Activated naive CD4-positive, alpha-beta T cell treated with anti-CD3 and anti-CD28 coated beads, Interleukin-2, amount 10 ng/mL, durations not matched to agents 7 days and 5 days (primary cell): ENCODE results near the gene TBC1D14.

Experiments used
- CTCF ChIA-PET: fragments of 350-600 bp; sonication (Branson Sonifier 250); formaldehyde crosslinking; loops from one replicate; lab custom pipeline; 2021; ENCODE audit warnings: antibody characterized with exemption; lab: Charles Lee
- DNase-seq: peaks from one replicate; pipeline ENCODE4 v3.0.0-alpha.2; 2020
- H3K27ac Mint-ChIP-seq: one replicate; pipeline ENCODE4 v1.8.0; 2021; ENCODE audit warnings: mild to moderate bottlenecking, moderate library complexity, mixed read lengths
- H3K27me3 Mint-ChIP-seq: one replicate; pipeline ENCODE4 v1.8.0; 2021; ENCODE audit warnings: mild to moderate bottlenecking, mixed read lengths
- H3K36me3 Mint-ChIP-seq: one replicate; pipeline ENCODE4 v1.8.0; 2021; ENCODE audit warnings: mixed read lengths
- H3K4me1 Mint-ChIP-seq: one replicate; pipeline ENCODE4 v1.8.0; 2021; ENCODE audit warnings: mixed read lengths
- H3K4me3 Mint-ChIP-seq: one replicate; pipeline ENCODE4 v1.8.0; 2021; ENCODE audit warnings: mild to moderate bottlenecking, moderate library complexity, mixed read lengths
- H3K9me3 Mint-ChIP-seq: one replicate; pipeline ENCODE4 v1.8.0; 2021; ENCODE audit warnings: mixed read lengths

The TBC1D14 gene

DNA sequence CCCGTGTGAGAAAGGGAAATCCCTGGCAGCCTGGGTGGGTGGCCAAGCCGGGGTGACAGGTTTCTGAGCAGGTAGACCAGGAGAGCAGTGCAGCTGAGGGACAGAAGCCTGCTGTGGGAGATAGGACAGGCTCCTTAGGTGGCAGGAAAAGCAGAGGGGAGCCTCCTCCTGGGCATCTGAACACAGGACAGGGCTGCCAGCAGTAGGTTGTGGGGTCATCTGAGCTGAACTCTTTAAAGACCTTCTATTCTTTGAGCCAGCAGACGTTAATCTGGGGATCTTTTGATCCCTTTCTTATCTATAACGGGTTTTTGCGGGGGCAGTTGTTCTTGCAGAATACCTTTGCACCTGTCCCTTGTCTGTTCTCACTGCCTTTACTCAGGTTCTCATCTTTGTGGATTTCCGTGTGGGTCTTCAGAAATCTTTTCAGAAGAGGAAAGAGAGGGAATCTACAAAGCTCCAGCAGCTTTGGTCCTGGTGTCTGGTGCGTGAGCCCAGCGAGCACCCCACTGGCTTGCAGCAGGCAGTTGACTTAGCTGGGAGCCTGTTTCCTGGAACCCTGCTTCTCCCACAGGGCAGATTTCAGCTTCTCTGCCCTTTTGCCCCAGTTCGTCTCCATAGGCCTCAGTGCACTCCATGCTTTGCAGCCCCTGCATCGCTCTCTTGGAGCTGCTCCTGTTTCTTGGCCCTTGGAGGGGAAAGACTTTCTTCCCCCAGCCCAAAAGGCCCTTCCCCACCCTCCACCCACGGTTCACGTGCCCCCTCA, 97.7 kb downstream of the TBC1D14 start:
- DNase-seq = no peak
- peaks cover 17% of the 10 kb centered on the region for H3K4me1 Mint-ChIP-seq
- H3K27me3 Mint-ChIP-seq = no peaks in the 10 kb centered on the region
- no peaks in the 10 kb centered on the region for H3K9me3 Mint-ChIP-seq
- H3K27ac Mint-ChIP-seq = peak overlapping the region; percentile 63
- no peak overlapping the region for H3K4me3 Mint-ChIP-seq
- CTCF ChIA-PET = interaction anchor here (0.5 to 1.5 kb wide), 2 partner anchors 35 to 158 kb away, joined by 3 read pairs; a partner anchor contains a TSS
- peaks cover 54% of the 10 kb centered on the region for H3K36me3 Mint-ChIP-seq

DNA sequence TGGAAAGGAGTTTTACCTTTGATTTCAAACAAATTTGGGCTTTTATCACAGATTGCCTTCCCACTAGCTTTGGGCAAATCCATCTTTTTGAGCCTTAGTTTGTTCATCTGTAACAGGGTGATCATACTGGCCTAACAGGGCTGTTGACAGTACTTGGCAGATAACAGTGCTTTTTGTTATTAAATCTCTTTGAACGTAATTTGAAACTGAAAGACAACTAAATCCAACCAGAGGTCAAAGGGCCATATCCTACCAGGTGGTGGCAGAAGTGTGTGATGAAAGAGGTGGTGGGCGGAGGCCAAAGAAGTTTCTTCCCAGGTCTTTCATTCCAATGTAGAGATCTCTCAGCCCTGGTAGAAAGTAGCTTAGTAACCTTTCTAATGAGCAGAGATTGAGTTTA, 98.3 kb downstream of the TBC1D14 start:
- Mint-ChIP-seq H3K36me3 (peaks cover 50% of the 10 kb centered on the region), H3K27ac (peak overlapping the region; percentile 28), H3K4me3 (no peak overlapping the region), H3K9me3 (no peaks in the 10 kb centered on the region), H3K27me3 (no peaks in the 10 kb centered on the region), H3K4me1 (peaks cover 19% of the 10 kb centered on the region)
- CTCF ChIA-PET = interaction anchor here (1.5 kb wide), 1 partner anchor 35 kb away, joined by 3 read pairs; a partner anchor contains a TSS
- DNase-seq = no peak

DNA sequence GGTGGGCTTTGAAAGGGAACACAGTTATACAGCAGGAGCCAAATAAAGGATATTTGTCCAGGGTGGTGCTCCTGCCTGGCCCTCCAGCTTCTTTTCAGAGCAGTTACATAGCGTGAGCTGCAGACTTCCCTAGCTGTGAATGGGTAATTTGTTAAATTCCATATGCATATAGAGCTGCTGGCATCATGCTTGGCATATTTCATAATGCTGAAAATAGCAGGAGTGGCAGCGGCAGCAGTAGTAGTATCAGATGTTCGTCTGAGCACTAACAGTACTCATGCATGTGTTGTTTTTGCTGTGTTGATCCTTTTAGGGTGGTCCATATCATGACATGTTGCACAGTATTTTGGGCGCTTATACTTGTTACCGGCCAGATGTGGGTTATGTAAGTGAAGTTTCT, 99.9 kb downstream of the TBC1D14 start:
- Mint-ChIP-seq H3K27ac (no peak overlapping the region), H3K4me1 (peaks cover 28% of the 10 kb centered on the region), H3K9me3 (no peaks in the 10 kb centered on the region), H3K4me3 (no peak overlapping the region), H3K27me3 (no peaks in the 10 kb centered on the region), H3K36me3 (peaks cover 51% of the 10 kb centered on the region)
- no peak for DNase-seq
- CTCF ChIA-PET = interaction anchor here (1.3 to 1.5 kb wide), 2 partner anchors 11 to 17 kb away, joined by 3 to 4 read pairs; no protein-coding TSS in a partner anchor

DNA sequence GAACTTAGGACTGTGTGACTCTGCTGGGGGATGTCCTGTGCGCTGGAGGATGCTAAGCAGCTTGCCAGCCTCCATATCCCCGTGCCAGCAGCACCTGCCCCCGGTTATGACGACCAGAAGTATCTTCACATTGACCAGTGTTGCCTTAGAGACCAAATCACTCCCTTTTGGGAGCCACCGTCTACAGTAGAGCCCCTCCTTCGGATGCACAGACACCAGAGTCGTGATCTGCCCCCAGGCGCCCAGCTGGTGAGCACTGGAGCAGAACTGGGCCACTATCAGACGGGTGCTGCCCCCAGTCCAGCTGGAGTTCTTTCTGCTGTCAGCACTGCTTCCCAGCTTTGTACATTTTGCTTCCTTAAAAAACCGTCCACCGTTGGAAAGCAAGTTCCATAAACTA, 103.5 kb downstream of the TBC1D14 start:
- Mint-ChIP-seq H3K27me3 (no peaks in the 10 kb centered on the region), H3K9me3 (no peaks in the 10 kb centered on the region), H3K36me3 (peaks cover 48% of the 10 kb centered on the region), H3K4me3 (no peak overlapping the region), H3K27ac (no peak overlapping the region), H3K4me1 (peaks cover 14% of the 10 kb centered on the region)
- no peak for DNase-seq
- CTCF ChIA-PET = no interaction called here

DNA sequence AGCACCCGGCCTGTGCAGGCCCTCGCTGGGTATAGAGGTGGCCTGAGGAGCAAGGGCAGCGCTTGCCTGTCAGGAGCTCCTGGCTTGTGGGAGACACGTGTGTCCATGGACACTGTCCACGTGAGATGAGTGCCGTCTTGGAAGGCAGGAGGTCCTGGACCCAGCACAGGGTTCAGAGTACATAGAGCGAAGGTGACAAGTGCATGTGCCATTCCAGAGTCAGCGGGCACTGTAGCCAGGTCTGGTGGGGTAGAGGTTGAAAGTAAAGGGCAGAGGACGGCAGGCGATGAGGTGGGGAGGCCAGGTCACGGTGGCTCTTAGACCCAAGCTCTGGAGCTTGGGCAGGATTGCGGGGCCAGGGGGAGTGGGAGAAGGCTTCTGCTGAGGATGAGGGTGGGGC, 105.2 kb downstream of the TBC1D14 start:
- Mint-ChIP-seq H3K4me3 (no peak overlapping the region), H3K4me1 (peaks cover 12% of the 10 kb centered on the region), H3K36me3 (peaks cover 47% of the 10 kb centered on the region), H3K27me3 (no peaks in the 10 kb centered on the region), H3K27ac (peak overlapping the region; percentile 68), H3K9me3 (no peaks in the 10 kb centered on the region)
- DNase-seq = no peak
- CTCF ChIA-PET = no interaction called here

DNA sequence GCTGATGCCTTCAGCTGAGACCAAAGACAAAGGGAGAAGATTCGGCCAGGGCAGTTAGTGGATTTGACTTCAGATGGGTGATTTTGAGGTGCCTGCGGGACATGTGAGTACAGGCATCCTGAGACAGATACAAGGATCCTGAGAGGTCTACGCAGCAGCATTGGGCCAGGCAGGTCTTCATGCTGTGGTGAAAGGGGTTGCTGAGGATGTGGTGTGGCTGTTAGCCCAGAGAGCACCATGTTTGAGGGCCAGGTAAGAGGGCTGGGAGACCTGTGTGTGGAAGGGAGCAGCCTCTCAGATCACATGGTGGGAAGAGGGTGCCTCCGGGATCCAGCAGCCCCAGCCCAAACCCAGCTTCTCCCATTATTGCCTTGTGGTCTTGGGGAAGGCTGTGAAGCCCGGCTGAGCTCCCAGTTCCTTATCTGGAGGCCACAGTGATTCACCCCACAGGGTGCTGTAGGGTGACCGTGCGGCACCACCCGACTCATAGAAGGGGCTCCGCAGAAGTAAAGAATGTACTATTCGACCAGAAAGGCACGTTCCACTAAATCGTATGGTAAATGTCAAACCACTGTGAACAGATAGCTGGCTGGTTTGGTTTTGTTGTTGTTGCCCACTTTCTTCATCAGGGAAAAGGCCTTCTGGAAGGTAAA, 105.9 kb downstream of the TBC1D14 start:
- no peak for DNase-seq
- CTCF ChIA-PET = interaction anchor here (0.7 to 2.2 kb wide), 2 partner anchors 15 to 44 kb away, joined by 4 to 5 read pairs; no protein-coding TSS in a partner anchor
- Mint-ChIP-seq H3K27me3 (no peaks in the 10 kb centered on the region), H3K9me3 (no peaks in the 10 kb centered on the region), H3K27ac (peak overlapping the region; percentile 68), H3K36me3 (peaks cover 42% of the 10 kb centered on the region), H3K4me1 (peaks cover 12% of the 10 kb centered on the region), H3K4me3 (no peak overlapping the region)

DNA sequence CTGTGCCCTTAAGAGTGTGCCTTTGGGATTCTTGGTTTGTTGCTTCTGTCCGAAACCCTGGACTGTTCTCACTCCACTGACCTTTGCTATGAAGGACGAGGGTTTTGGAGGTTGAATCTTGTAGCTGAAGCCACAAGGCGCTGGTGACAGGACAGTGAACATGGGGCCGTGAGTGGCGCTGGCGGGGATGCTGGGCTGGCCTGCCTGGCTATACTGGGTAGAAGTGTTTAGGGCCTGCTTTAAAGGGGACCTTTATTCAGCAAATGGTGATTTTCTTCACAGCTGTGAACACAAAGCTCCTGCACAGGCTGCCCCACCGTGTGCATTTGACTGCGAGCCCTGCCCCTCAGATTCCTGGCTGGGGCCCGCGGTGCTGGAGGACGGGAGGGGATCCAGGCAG, 106.5 kb downstream of the TBC1D14 start:
- no peak for DNase-seq
- CTCF ChIA-PET = interaction anchor here (0.7 to 2.2 kb wide), 2 partner anchors 15 to 44 kb away, joined by 4 to 5 read pairs; no protein-coding TSS in a partner anchor

DNA sequence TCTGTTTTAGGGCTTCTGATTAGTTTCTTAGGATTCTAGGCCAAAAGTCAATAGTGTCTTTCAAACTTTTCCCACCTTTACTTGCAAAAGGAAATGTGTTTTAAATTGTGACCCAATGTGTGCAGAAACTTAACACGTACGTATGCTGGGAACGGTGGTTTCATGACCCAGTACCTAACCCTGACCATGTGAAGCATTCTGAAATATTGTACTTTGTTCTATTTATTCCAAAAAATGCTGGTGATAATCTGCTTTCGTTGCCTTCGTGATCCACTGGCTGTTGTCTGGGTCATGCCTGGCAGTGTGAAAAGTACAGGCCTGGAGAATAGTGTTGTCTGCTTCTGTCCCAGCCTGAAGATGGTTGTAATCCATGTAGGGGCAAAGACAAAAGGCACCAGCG, 106.9 kb downstream of the TBC1D14 start:
- Mint-ChIP-seq H3K4me1 (peaks cover 12% of the 10 kb centered on the region), H3K9me3 (no peaks in the 10 kb centered on the region), H3K4me3 (no peak overlapping the region), H3K36me3 (peaks cover 44% of the 10 kb centered on the region), H3K27me3 (no peaks in the 10 kb centered on the region), H3K27ac (no peak overlapping the region)
- CTCF ChIA-PET = interaction anchor here (2.2 kb wide), 1 partner anchor 14 kb away, joined by 5 read pairs; no protein-coding TSS in a partner anchor
- DNase-seq = no peak

More for the DNA sequence above, 106.5 kb downstream of the TBC1D14 start:
- no peak overlapping the region for H3K4me3 Mint-ChIP-seq
- peaks cover 43% of the 10 kb centered on the region for H3K36me3 Mint-ChIP-seq
- H3K9me3 Mint-ChIP-seq = no peaks in the 10 kb centered on the region
- H3K27ac Mint-ChIP-seq = no peak overlapping the region
- H3K27me3 Mint-ChIP-seq = no peaks in the 10 kb centered on the region
- H3K4me1 Mint-ChIP-seq = peaks cover 12% of the 10 kb centered on the region

DNA sequence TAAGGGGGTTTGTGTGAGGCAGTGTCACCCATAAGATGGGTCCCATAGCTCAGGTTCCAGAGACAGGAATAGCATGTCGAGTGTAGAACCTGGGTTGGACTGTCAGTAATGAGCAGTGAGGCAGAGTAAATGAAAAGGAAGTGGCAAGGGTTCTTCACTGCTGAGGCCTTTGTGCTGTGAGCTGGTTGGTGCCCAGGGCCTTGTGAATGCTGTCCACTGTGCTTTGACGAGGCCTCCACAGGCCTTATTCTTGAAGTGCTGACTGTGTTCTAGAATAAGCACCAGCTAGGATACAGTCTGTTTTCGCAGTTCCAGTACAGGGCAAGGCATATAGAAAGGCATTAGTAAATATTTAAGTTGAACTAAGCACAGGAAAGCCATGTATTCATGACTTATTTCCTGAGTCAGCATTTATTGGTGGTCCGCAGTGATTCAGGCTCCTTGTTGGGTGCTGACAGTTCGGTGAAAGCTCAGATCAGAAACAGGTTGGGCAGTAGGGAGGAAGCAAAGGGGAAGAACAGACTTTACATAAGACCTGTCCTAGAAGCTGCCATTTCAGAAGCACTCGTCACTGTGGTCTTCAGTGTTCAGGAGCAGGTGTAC, 107.9 kb downstream of the TBC1D14 start:
- Mint-ChIP-seq H3K4me3 (no peak overlapping the region), H3K27ac (no peak overlapping the region), H3K27me3 (no peaks in the 10 kb centered on the region), H3K4me1 (peaks cover 9% of the 10 kb centered on the region), H3K9me3 (no peaks in the 10 kb centered on the region), H3K36me3 (peaks cover 50% of the 10 kb centered on the region)
- CTCF ChIA-PET = interaction anchor here (2.2 kb wide), 1 partner anchor 13 kb away, joined by 5 read pairs; no protein-coding TSS in a partner anchor
- no peak for DNase-seq

DNA sequence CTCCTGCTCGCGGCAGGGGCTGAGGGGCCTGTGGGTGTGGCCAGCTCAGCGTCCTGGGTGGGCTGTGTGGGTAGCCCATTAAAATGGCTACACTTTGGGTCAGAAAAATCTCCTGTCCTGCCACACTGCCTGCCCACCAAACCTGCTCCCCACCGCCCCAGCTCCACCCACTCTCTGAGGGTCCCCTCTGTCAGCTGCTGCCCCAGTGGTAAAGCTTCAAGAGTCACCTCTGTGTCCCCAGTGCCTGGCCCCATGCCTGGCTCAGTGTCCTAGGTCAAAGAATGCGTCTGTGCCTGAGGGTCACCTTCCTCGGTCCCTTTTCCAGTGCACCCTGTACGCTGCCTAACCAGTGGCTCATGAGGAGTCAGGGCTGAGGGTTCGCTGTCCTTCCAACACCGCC, 108.7 kb downstream of the TBC1D14 start:
- Mint-ChIP-seq H3K9me3 (no peaks in the 10 kb centered on the region), H3K4me3 (no peak overlapping the region), H3K36me3 (peaks cover 46% of the 10 kb centered on the region), H3K27me3 (no peaks in the 10 kb centered on the region), H3K27ac (no peak overlapping the region), H3K4me1 (peaks cover 5% of the 10 kb centered on the region)
- no peak for DNase-seq
- CTCF ChIA-PET = no interaction called here

DNA sequence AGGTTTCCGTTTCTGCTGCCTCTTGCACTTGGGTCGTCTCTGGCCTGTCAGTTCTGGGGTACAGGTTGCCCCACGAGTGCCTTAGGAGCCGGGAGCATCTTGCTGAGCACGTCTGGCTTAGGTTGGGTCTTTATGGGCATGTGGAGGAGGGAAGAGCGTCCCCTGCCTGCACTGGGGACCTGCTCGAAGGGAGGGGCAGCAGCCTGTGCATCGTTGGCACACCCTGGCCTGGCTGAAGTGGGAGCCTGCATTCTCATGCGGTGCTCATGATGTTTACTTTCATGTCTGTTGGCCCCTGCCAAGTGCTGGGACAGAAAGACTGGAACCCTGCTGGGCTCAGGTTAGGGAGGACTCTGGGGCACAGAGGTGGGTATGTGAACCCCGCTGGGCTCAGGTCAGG, 109.7 kb downstream of the TBC1D14 start:
- Mint-ChIP-seq H3K27ac (no peak overlapping the region), H3K9me3 (no peaks in the 10 kb centered on the region), H3K27me3 (no peaks in the 10 kb centered on the region), H3K4me1 (no peaks in the 10 kb centered on the region), H3K4me3 (no peak overlapping the region), H3K36me3 (peaks cover 47% of the 10 kb centered on the region)
- DNase-seq = no peak
- CTCF ChIA-PET = no interaction called here

DNA sequence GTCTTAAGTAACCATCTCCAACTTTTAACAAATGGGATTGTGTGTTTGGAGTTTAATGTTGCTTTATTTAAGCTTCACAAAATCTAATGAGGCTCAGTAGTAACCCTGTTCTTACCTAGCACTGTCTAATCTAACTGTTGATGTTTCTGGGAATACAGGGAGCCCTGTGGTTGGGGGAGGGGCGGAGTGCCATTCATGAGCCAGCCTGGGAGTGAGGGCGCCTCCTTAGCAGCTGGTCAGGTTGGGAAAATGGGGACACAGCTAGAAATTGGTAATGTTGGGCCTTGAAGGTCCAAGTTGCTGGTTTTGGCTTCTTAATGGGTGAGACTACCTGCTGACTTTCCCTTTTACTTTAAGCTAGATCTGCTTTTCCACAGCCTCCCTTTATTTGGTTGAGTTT, 110.7 kb downstream of the TBC1D14 start:
- no peaks in the 10 kb centered on the region for H3K4me1 Mint-ChIP-seq
- no peak for DNase-seq
- H3K9me3 Mint-ChIP-seq = no peaks in the 10 kb centered on the region
- CTCF ChIA-PET = interaction anchor here (1.6 kb wide), 1 partner anchor 34 kb away, joined by 4 read pairs; no protein-coding TSS in a partner anchor
- H3K4me3 Mint-ChIP-seq = no peak overlapping the region
- H3K27me3 Mint-ChIP-seq = no peaks in the 10 kb centered on the region
- H3K27ac Mint-ChIP-seq = no peak overlapping the region
- H3K36me3 Mint-ChIP-seq = peaks cover 38% of the 10 kb centered on the region

DNA sequence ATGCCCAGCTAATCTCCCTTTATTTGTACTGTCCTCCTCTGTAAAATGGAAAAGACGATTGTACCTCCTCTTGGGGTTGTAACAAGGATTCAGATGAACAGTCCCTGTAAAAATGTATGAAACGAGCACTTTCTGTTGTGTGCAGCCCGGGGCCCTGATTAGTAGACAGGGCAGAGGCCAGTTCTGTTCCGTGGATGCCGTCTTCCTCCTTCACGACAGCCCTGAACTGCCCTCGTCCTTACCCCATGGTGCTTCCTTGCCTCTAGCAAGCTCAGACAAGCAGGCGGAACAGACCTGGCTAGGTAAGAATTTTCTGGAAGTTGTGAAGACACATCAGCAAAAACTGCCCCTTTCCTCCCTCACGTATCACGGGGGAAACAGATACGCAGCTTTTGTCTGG, 111.2 kb downstream of the TBC1D14 start:
- no peaks in the 10 kb centered on the region for H3K4me1 Mint-ChIP-seq
- no peaks in the 10 kb centered on the region for H3K27me3 Mint-ChIP-seq
- CTCF ChIA-PET = interaction anchor here (1.6 kb wide), 1 partner anchor 34 kb away, joined by 4 read pairs; no protein-coding TSS in a partner anchor
- no peak overlapping the region for H3K4me3 Mint-ChIP-seq
- no peaks in the 10 kb centered on the region for H3K9me3 Mint-ChIP-seq
- no peak for DNase-seq
- H3K36me3 Mint-ChIP-seq = peaks cover 36% of the 10 kb centered on the region
- peak overlapping the region; percentile 3 for H3K27ac Mint-ChIP-seq

DNA sequence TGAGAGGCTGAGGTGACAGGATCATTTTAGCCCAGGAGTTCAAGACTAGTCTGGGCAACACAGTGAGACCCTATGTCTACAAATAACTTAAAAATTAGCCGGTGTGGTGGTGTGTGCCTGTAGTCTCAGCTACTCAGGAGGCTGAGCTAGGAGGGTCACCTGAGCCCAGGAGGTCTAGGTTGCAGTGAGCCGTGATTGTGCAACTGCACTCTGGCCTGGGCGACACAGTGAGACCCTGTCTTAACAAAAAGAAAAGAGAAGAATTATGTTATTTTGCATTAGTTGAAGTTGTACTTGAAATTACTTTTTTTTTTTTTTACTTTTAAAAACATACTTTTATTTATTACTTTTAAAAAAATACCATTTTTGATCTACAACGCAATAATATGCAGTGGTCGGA, 111.7 kb downstream of the TBC1D14 start:
- no peaks in the 10 kb centered on the region for H3K4me1 Mint-ChIP-seq
- no peak for DNase-seq
- no peaks in the 10 kb centered on the region for H3K9me3 Mint-ChIP-seq
- peaks cover 37% of the 10 kb centered on the region for H3K36me3 Mint-ChIP-seq
- H3K27ac Mint-ChIP-seq = no peak overlapping the region
- no peaks in the 10 kb centered on the region for H3K27me3 Mint-ChIP-seq
- H3K4me3 Mint-ChIP-seq = no peak overlapping the region
- CTCF ChIA-PET = interaction anchor here (1.6 kb wide), 1 partner anchor 35 kb away, joined by 4 read pairs; no protein-coding TSS in a partner anchor
